HUES48 (cell line): Measurements from ENCODE around the gene AMER1.

ENCODE experiments used
- H3K27ac ChIP-seq: one replicate; pipeline ENCODE4 v1.7.0; 2013; ENCODE audit warnings: low read depth, low read length, inconsistent platforms
- H3K27me3 ChIP-seq: 2 replicates; pipeline ENCODE4 v1.6.1; 2013; ENCODE audit warnings: mild to moderate bottlenecking, low read length; ENCODE audit not compliant: control insufficient read depth, insufficient read depth
- H3K36me3 ChIP-seq: 2 replicates; pipeline ENCODE4 v1.6.1; 2013; ENCODE audit warnings: low read length; ENCODE audit not compliant: control insufficient read depth, insufficient read depth
- H3K4me1 ChIP-seq: 2 replicates; pipeline ENCODE4 v1.6.1; 2013; ENCODE audit warnings: mild to moderate bottlenecking, low read length; ENCODE audit not compliant: control insufficient read depth, insufficient read depth
- H3K4me3 ChIP-seq: 2 replicates; pipeline ENCODE4 v1.5.1; 2013; ENCODE audit warnings: mild to moderate bottlenecking, low read depth, low read length
- H3K9ac ChIP-seq: 2 replicates; pipeline ENCODE4 v1.6.1; 2013; ENCODE audit warnings: mild to moderate bottlenecking, low read depth, low read length, moderate library complexity
- H3K9me3 ChIP-seq: 2 replicates; pipeline ENCODE4 v1.6.1; 2013; ENCODE audit warnings: low read length; ENCODE audit not compliant: control insufficient read depth, insufficient read depth

Gene AMER1

GRCh38 chrX:64198036-64198435, 7.5 kb downstream of the AMER1 start:
- Histone ChIP-seq H3K4me3 (no peak overlapping the region), H3K9me3 (peaks cover 57% of the 10 kb centered on the region), H3K4me1 (no peaks in the 10 kb centered on the region), H3K27ac (no peak overlapping the region), H3K9ac (no peak overlapping the region), H3K27me3 (no peaks in the 10 kb centered on the region), H3K36me3 (0 out of 2 replicates have a peak, but pooled peaks cover 2% of the 10 kb centered on the region)

GRCh38 chrX:64196606-64197005, 8.9 kb downstream of the AMER1 start:
- H3K27me3 ChIP-seq: no peaks in the 10 kb centered on the region
- H3K4me1 ChIP-seq: no peaks in the 10 kb centered on the region
- H3K4me3 ChIP-seq: no peak overlapping the region
- H3K36me3 ChIP-seq: peaks cover 15% of the 10 kb centered on the region; the same call in 1 of the 2 replicates
- H3K9ac ChIP-seq: no peak overlapping the region
- H3K9me3 ChIP-seq: peaks cover 67% of the 10 kb centered on the region
- no peak overlapping the region for H3K27ac ChIP-seq

- H3K27ac ChIP-seq: no peak overlapping the region
- H3K9me3 ChIP-seq: peaks cover 70% of the 10 kb centered on the region
- H3K27me3 ChIP-seq: no peaks in the 10 kb centered on the region
- H3K9ac ChIP-seq: no peak overlapping the region
- no peak overlapping the region for H3K4me3 ChIP-seq
- no peaks in the 10 kb centered on the region for H3K4me1 ChIP-seq
- H3K36me3 ChIP-seq: peaks cover 21% of the 10 kb centered on the region; the same call in 1 of the 2 replicates
Observed at GRCh38 chrX:64195862-64196261, 9.6 kb downstream of the AMER1 start.

GRCh38 chrX:64192673-64193072, 12.8 kb downstream of the AMER1 start:
- peaks cover 64% of the 10 kb centered on the region for H3K9me3 ChIP-seq
- no peak overlapping the region for H3K4me3 ChIP-seq
- H3K36me3 ChIP-seq: peaks cover 25% of the 10 kb centered on the region; the same call in 1 of the 2 replicates
- no peaks in the 10 kb centered on the region for H3K4me1 ChIP-seq
- no peak overlapping the region for H3K9ac ChIP-seq
- no peak overlapping the region for H3K27ac ChIP-seq
- H3K27me3 ChIP-seq: no peaks in the 10 kb centered on the region

- Histone ChIP-seq H3K27ac (no peak overlapping the region), H3K4me1 (no peaks in the 10 kb centered on the region), H3K4me3 (no peak overlapping the region), H3K27me3 (no peaks in the 10 kb centered on the region), H3K9ac (no peak overlapping the region), H3K36me3 (peaks cover 25% of the 10 kb centered on the region; the same call in 1 of the 2 replicates), H3K9me3 (peaks cover 69% of the 10 kb centered on the region)
Observed at GRCh38 chrX:64192040-64192439, 13.5 kb downstream of the AMER1 start.

GRCh38 chrX:64191281-64192010, 14.1 kb downstream of the AMER1 start:
- no peaks in the 10 kb centered on the region for H3K27me3 ChIP-seq
- H3K4me3 ChIP-seq: no peak overlapping the region
- H3K4me1 ChIP-seq: no peaks in the 10 kb centered on the region
- no peak overlapping the region for H3K27ac ChIP-seq
- H3K36me3 ChIP-seq: peaks cover 25% of the 10 kb centered on the region; the same call in 1 of the 2 replicates
- peaks cover 69% of the 10 kb centered on the region for H3K9me3 ChIP-seq
- no peak overlapping the region for H3K9ac ChIP-seq

- Histone ChIP-seq H3K36me3 (peaks cover 25% of the 10 kb centered on the region), H3K4me1 (no peaks in the 10 kb centered on the region), H3K4me3 (no peak overlapping the region), H3K27me3 (no peaks in the 10 kb centered on the region), H3K9ac (no peak overlapping the region), H3K27ac (no peak overlapping the region), H3K9me3 (peaks cover 59% of the 10 kb centered on the region)
Observed at GRCh38 chrX:64190136-64190740, 15.3 kb downstream of the AMER1 start.

- H3K9ac ChIP-seq: no peak overlapping the region
- no peak overlapping the region for H3K4me3 ChIP-seq
- peaks cover 64% of the 10 kb centered on the region for H3K9me3 ChIP-seq
- H3K4me1 ChIP-seq: no peaks in the 10 kb centered on the region
- H3K27ac ChIP-seq: no peak overlapping the region
- H3K27me3 ChIP-seq: no peaks in the 10 kb centered on the region
- H3K36me3 ChIP-seq: peaks cover 25% of the 10 kb centered on the region
Observed at GRCh38 chrX:64188901-64189300, 16.6 kb downstream of the AMER1 start.

GRCh38 chrX:64187762-64188150, 17.8 kb downstream of the AMER1 start:
- Histone ChIP-seq H3K9me3 (peaks cover 58% of the 10 kb centered on the region), H3K9ac (no peak overlapping the region)

GRCh38 chrX:64186974-64187761, 18.3 kb downstream of the AMER1 start:
- H3K9me3 ChIP-seq: peaks cover 57% of the 10 kb centered on the region
- H3K4me3 ChIP-seq: no peak overlapping the region
- H3K4me1 ChIP-seq: no peaks in the 10 kb centered on the region
- no peaks in the 10 kb centered on the region for H3K27me3 ChIP-seq
- no peak overlapping the region for H3K27ac ChIP-seq
- H3K36me3 ChIP-seq: peaks cover 15% of the 10 kb centered on the region
- H3K9ac ChIP-seq: no peak overlapping the region

More at GRCh38 chrX:64187762-64188150, 17.8 kb downstream of the AMER1 start:
- no peak overlapping the region for H3K27ac ChIP-seq
- peaks cover 20% of the 10 kb centered on the region for H3K36me3 ChIP-seq
- no peaks in the 10 kb centered on the region for H3K27me3 ChIP-seq
- no peaks in the 10 kb centered on the region for H3K4me1 ChIP-seq
- no peak overlapping the region for H3K4me3 ChIP-seq

GRCh38 chrX:64184396-64184795, 21.1 kb downstream of the AMER1 start:
- Histone ChIP-seq H3K36me3 (no peaks in the 10 kb centered on the region; the same call in 1 of the 2 replicates), H3K9me3 (peaks cover 58% of the 10 kb centered on the region), H3K9ac (no peak overlapping the region), H3K27me3 (no peaks in the 10 kb centered on the region), H3K27ac (no peak overlapping the region), H3K4me1 (no peaks in the 10 kb centered on the region), H3K4me3 (no peak overlapping the region)
